Measurements from ENCODE around the gene EIF3K.

The EIF3K gene

DNA sequence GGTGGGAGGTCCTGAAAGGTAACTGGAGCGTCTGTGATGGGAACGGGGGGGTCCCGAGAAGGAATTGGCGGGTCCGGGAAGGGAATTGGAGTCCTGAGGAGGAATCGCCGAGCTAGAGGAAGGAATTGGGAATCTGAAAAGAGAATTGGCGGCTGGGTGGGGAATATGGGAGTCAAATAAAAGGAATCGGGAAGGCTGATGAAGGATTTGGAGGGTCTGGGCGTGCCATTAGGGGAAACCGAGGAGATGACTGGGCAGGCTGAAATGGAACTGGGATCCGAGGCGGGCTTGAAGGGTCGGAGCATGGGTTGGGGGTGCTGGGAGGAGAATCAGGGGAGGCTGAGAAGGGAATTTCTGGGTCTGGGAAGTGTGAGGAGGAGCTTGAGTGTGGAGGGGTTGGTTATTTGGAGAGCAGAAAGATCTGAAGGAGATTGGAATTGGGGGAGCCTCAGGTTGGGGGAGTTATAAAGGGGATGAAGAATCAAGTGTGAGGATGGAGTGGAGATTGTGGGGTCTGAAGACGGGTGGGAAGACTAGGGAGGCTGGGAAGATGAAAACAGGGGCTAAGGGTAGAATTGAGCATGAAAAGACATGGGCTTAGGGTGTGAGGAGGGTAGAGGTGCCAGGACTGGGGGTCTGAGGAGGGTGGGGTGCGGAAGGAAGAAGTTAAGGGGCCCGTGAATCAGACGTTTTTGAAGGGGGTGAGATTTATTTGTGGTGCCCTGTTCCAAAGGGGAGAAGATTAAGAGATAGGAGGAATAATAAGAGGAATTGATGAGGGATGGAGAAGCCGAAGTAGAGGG is 29.2 kb downstream of the EIF3K start:
- TF ChIP-seq POLR2AphosphoS5 (IDR thresholded peaks at IDR 0.05; ENCODE audit: low read depth, low read length) (no peak), TAF1 (IDR thresholded peaks at IDR 0.05; ENCODE audit: borderline replicate concordance, insufficient read depth, low read length) (no peak), FOXP2 (optimal IDR thresholded peaks at IDR 0.05; ENCODE audit: borderline replicate concordance, extremely low read depth, extremely low read length, insufficient read depth) (no peak), SIN3A (IDR thresholded peaks at IDR 0.05; ENCODE audit: borderline replicate concordance, insufficient read depth, low read length) (no peak)
- TF ChIP-seq, protein P1, sequence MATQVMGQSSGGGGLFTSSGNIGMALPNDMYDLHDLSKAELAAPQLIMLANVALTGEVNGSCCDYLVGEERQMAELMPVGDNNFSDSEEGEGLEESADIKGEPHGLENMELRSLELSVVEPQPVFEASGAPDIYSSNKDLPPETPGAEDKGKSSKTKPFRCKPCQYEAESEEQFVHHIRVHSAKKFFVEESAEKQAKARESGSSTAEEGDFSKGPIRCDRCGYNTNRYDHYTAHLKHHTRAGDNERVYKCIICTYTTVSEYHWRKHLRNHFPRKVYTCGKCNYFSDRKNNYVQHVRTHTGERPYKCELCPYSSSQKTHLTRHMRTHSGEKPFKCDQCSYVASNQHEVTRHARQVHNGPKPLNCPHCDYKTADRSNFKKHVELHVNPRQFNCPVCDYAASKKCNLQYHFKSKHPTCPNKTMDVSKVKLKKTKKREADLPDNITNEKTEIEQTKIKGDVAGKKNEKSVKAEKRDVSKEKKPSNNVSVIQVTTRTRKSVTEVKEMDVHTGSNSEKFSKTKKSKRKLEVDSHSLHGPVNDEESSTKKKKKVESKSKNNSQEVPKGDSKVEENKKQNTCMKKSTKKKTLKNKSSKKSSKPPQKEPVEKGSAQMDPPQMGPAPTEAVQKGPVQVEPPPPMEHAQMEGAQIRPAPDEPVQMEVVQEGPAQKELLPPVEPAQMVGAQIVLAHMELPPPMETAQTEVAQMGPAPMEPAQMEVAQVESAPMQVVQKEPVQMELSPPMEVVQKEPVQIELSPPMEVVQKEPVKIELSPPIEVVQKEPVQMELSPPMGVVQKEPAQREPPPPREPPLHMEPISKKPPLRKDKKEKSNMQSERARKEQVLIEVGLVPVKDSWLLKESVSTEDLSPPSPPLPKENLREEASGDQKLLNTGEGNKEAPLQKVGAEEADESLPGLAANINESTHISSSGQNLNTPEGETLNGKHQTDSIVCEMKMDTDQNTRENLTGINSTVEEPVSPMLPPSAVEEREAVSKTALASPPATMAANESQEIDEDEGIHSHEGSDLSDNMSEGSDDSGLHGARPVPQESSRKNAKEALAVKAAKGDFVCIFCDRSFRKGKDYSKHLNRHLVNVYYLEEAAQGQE (IDR thresholded peaks at IDR 0.05; ENCODE audit: insufficient read depth in 1 of 2, low read depth in 2 of 2, low read length in 2 of 2), result no peak

DNA sequence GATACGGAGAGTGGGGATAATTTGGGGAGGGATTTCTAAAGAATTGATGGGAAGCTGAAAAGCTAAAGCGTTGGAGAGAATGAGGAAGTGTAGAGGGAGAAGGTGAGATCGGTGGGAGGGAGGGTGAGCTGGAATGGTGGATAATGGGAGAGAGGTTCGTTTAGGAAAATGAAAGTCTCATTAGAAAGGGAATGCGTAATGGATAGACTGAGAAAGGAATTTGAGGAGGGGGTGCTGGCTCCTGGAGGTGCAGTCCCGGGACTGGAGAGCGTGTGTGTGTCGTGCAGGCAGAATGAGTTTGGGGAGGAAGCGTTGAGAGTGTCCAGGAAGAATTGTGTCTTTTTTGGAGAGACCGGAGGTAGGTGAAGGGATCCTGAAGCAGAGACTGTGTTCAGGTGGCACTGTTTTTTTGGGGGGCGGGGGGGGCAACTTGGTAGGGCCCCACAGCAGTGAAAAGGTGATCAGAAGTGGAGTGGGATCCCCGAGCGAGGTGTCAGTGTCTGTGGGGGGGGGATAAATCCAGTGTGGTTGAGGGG is 29.8 kb downstream of the EIF3K start:
- TF ChIP-seq POLR2AphosphoS5 (IDR thresholded peaks at IDR 0.05; ENCODE audit: low read depth, low read length) (no peak), TAF1 (IDR thresholded peaks at IDR 0.05; ENCODE audit: borderline replicate concordance, insufficient read depth, low read length) (no peak), SIN3A (IDR thresholded peaks at IDR 0.05; ENCODE audit: borderline replicate concordance, insufficient read depth, low read length) (no peak), FOXP2 (optimal IDR thresholded peaks at IDR 0.05; ENCODE audit: borderline replicate concordance, extremely low read depth, extremely low read length, insufficient read depth) (no peak)
- TF ChIP-seq, protein P1 (IDR thresholded peaks at IDR 0.05; ENCODE audit: insufficient read depth in 1 of 2, low read depth in 2 of 2, low read length in 2 of 2), result no peak

DNA sequence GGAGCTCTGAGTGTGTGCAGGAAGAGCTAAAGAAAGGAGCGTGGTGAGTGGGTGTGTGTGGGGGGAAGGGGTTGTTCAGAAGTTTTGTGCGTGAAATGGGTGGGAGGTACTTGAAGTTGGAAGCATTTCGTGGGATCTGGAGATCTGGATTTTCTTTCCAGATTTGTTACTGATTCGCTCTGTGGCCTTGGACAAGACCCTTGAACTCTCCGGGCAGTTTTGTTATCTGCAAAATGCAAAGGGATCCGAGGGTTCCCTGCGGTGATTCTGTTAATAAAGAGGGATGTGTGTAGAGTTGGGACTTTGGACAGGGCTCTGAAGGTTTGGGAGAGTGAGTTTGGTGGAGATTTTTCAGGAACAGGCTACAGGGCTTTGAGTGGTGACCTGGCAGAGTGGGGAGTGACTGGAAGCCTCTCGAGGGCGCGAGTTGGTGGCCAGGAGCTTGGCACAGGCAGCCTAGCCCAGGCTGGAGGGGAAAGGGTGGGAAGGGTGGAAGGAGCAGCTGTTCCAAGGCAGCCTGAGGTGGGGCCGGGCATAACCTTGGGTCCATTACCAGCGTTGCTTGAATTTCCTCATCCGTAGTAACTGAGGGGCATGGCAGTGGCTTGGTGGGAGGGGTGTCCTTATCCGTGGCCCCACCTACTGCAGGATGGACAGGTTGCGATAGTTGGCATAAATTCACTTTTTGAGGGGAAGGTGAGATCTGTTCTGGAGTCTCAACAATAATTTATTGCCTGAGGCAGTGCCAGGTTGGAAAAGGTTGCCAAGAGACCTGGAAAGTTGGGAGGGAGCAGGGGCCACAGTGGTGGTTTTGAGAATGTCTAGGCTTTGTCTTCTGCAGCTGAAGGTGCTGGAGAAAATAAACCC is 30.6 kb downstream of the EIF3K start:
- TF ChIP-seq POLR2AphosphoS5 (IDR thresholded peaks at IDR 0.05; ENCODE audit: low read depth, low read length) (no peak), SIN3A (IDR thresholded peaks at IDR 0.05; ENCODE audit: borderline replicate concordance, insufficient read depth, low read length) (peak; percentile 29; the same call in 1 of the 2 replicates), TAF1 (IDR thresholded peaks at IDR 0.05; ENCODE audit: borderline replicate concordance, insufficient read depth, low read length) (no peak), FOXP2 (optimal IDR thresholded peaks at IDR 0.05; ENCODE audit: borderline replicate concordance, extremely low read depth, extremely low read length, insufficient read depth) (no peak)
- TF ChIP-seq, protein P1 (IDR thresholded peaks at IDR 0.05; ENCODE audit: insufficient read depth in 1 of 2, low read depth in 2 of 2, low read length in 2 of 2), result no peak

DNA sequence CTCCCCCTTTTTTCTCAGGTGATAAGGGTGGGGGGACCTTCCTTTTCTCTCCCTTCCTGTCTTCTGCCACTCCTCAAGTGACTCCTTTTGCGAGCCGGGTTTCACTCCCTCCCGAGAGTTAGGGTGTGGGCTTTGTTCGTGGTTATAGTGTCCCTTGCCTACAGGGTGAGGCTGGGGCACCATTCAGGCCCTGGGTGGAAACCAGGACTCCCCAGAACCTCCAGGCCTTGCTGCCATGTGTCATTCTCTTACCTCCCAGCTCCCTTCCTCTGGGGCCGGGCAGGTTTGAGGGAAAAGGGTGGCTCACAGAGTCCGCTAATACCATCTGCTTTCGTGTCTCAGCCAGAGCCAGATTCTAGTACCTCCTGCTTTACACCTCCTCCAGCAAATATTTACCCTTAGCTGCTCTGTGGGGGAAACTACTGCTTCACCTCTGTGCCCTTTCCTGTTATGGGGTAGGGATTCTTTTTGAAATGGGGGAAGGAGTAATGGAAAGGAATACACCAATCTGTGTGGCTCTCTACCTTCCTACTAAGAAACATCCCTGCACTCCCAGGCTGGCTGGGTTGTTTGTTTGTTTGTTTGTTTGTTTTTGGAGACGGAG is 31.3 kb downstream of the EIF3K start:
- TF ChIP-seq SIN3A (IDR thresholded peaks at IDR 0.05; ENCODE audit: borderline replicate concordance, insufficient read depth, low read length) (no peak), TAF1 (IDR thresholded peaks at IDR 0.05; ENCODE audit: borderline replicate concordance, insufficient read depth, low read length) (no peak), POLR2AphosphoS5 (IDR thresholded peaks at IDR 0.05; ENCODE audit: low read depth, low read length) (no peak), FOXP2 (optimal IDR thresholded peaks at IDR 0.05; ENCODE audit: borderline replicate concordance, extremely low read depth, extremely low read length, insufficient read depth) (no peak)
- TF ChIP-seq, protein P1 (IDR thresholded peaks at IDR 0.05; ENCODE audit: insufficient read depth in 1 of 2, low read depth in 2 of 2, low read length in 2 of 2), result no peak
